ENCODE measurements around the gene PITX1.
A peak's percentile ranks its signal among the peaks of the same experiment; 100 is the strongest.

The PITX1 gene

GRCh38 chr5:135041726-135042125 is 7.7 kb upstream of the PITX1 start:
- FAIRE-seq: no peak
- no peak for DNase-seq (ENCODE audit: low spot score)

GRCh38 chr5:135041145-135041587 is 7.1 kb upstream of the PITX1 start:
- no peak for DNase-seq (ENCODE audit: low spot score)
- no peak for FAIRE-seq

GRCh38 chr5:135040333-135041144 is 6.5 kb upstream of the PITX1 start:
- DNase-seq (ENCODE audit: low spot score) (no peak), FAIRE-seq (no peak)

- FAIRE-seq: no peak
- DNase-seq (ENCODE audit: low spot score): no peak
These were observed 6.0 kb upstream of the PITX1 start for GRCh38 chr5:135040034-135040332.

GRCh38 chr5:135039271-135040033 is 5.4 kb upstream of the PITX1 start:
- FAIRE-seq (no peak), DNase-seq (ENCODE audit: low spot score) (no peak)

GRCh38 chr5:135038813-135039270 is 4.8 kb upstream of the PITX1 start:
- no peak for DNase-seq (ENCODE audit: low spot score)

GRCh38 chr5:135038205-135038812 is 4.3 kb upstream of the PITX1 start:
- FAIRE-seq (no peak), DNase-seq (ENCODE audit: low spot score) (no peak)

More at GRCh38 chr5:135038813-135039270, 4.8 kb upstream of the PITX1 start:
- no peak for FAIRE-seq

- no peak for DNase-seq (ENCODE audit: low spot score)
- FAIRE-seq: no peak
These were observed 3.6 kb upstream of the PITX1 start for GRCh38 chr5:135037519-135038204.

GRCh38 chr5:135036405-135036804 is 2.4 kb upstream of the PITX1 start:
- DNase-seq (ENCODE audit: low spot score) (no peak), FAIRE-seq (no peak)

GRCh38 chr5:135035678-135036030 is 1.6 kb upstream of the PITX1 start:
- no peak for FAIRE-seq
- no peak for DNase-seq (ENCODE audit: low spot score)

GRCh38 chr5:135034963-135035677 is 1.1 kb upstream of the PITX1 start:
- FAIRE-seq (no peak), DNase-seq (ENCODE audit: low spot score) (no peak)

- DNase-seq (ENCODE audit: low spot score) (peak; percentile 21), FAIRE-seq (no peak)
These were observed 371 bp upstream of the PITX1 start for GRCh38 chr5:135034236-135034962.

GRCh38 chr5:135032999-135033861 is 798 bp downstream of the PITX1 start:
- no peak for DNase-seq (ENCODE audit: low spot score)
- no peak for FAIRE-seq

- no peak for DNase-seq (ENCODE audit: low spot score)
- no peak for FAIRE-seq
These were observed 1.4 kb downstream of the PITX1 start for GRCh38 chr5:135032695-135032998.

- no peak for DNase-seq (ENCODE audit: low spot score)
- no peak for FAIRE-seq
These were observed 2.0 kb downstream of the PITX1 start for GRCh38 chr5:135031813-135032694.

- FAIRE-seq: no peak
- no peak for DNase-seq (ENCODE audit: low spot score)
These were observed 2.8 kb downstream of the PITX1 start for GRCh38 chr5:135030956-135031812.

- DNase-seq (ENCODE audit: low spot score): no peak
These were observed 3.7 kb downstream of the PITX1 start for GRCh38 chr5:135030123-135030955.

More at GRCh38 chr5:135030123-135030955, 3.7 kb downstream of the PITX1 start:
- no peak for FAIRE-seq

Data from RCC 7860 (cell line).